ENCODE data around the gene YIF1A.

Gene YIF1A

DNA sequence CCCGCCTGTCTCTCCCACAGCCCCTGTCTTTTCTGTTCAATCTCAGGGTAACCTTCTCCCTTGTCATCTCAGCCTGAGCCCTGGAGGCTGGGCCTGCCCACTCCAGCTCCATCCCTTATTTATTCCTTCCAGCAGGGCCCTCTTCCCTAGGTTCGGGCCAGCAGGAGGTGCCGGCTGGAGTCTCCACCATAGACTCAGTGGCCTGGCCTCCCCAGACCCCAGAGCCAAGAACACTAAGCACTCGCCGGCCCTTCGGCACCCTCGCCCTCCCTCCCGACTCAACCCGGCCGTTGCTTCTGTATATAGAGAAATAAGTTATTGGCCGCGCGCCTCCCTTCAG, 21.9 kb downstream of the YIF1A start:
- Histone ChIP-seq H4K20me1 (ENCODE audit: insufficient read depth, low read length) (peaks cover 35% of the 10 kb centered on the region), H3K79me2 (ENCODE audit: insufficient read depth, low read length) (peaks cover 33% of the 10 kb centered on the region), H3K9me3 (ENCODE audit: insufficient read depth, low read length, severe bottlenecking) (no peaks in the 10 kb centered on the region), H3K9ac (ENCODE audit: low read depth, low read length) (no peak overlapping the region), H3K4me2 (ENCODE audit: insufficient read depth, low read length) (peak overlapping the region; percentile 93), H2AFZ (ENCODE audit: low read depth, low read length) (no peak overlapping the region), H3K27me3 (ENCODE audit: insufficient read depth, low read length, poor library complexity) (no peaks in the 10 kb centered on the region), H3K4me1 (ENCODE audit: insufficient read depth, low read length) (peaks cover 32% of the 10 kb centered on the region), H3K4me3 (ENCODE audit: low read depth in 1 of 2, low read length in 2 of 2) (peak overlapping the region in 1 of 2 experiments; percentile 96; a peak in 1 of 4 replicates), H3K27ac (ENCODE audit: low read length) (no peak overlapping the region), H3K36me3 (ENCODE audit: insufficient read depth, low read length) (peaks cover 63% of the 10 kb centered on the region)
- TF ChIP-seq EZH2 (IDR thresholded peaks at IDR 0.05; ENCODE audit: borderline replicate concordance, low read depth, low read length, severe bottlenecking) (no peak), CTCF (IDR thresholded peaks at IDR 0.05; ENCODE audit: borderline replicate concordance, extremely low read depth, low read length, poor library complexity, severe bottlenecking) (no peak)
- no peak for ATAC-seq (ENCODE audit: insufficient read depth, low read depth)
- no peak for DNase-seq

- Histone ChIP-seq H3K36me3 (ENCODE audit: insufficient read depth, low read length) (peaks cover 63% of the 10 kb centered on the region), H3K79me2 (ENCODE audit: insufficient read depth, low read length) (peaks cover 28% of the 10 kb centered on the region), H3K4me1 (ENCODE audit: insufficient read depth, low read length) (peaks cover 32% of the 10 kb centered on the region), H3K4me3 (ENCODE audit: low read depth in 1 of 2, low read length in 2 of 2) (no peak overlapping the region), H2AFZ (ENCODE audit: low read depth, low read length) (no peak overlapping the region), H3K27ac (ENCODE audit: low read length) (no peak overlapping the region), H3K9ac (ENCODE audit: low read depth, low read length) (no peak overlapping the region), H3K9me3 (ENCODE audit: insufficient read depth, low read length, severe bottlenecking) (no peaks in the 10 kb centered on the region), H4K20me1 (ENCODE audit: insufficient read depth, low read length) (peaks cover 35% of the 10 kb centered on the region), H3K27me3 (ENCODE audit: insufficient read depth, low read length, poor library complexity) (no peaks in the 10 kb centered on the region), H3K4me2 (ENCODE audit: insufficient read depth, low read length) (no peak overlapping the region)
- TF ChIP-seq EZH2 (IDR thresholded peaks at IDR 0.05; ENCODE audit: borderline replicate concordance, low read depth, low read length, severe bottlenecking) (no peak), CTCF (IDR thresholded peaks at IDR 0.05; ENCODE audit: borderline replicate concordance, extremely low read depth, low read length, poor library complexity, severe bottlenecking) (no peak)
- ATAC-seq (ENCODE audit: insufficient read depth, low read depth) (no peak), DNase-seq (no peak)
Measured at GRCh38 chr11:66266378-66267038, 22.4 kb downstream of the YIF1A start.

DNA sequence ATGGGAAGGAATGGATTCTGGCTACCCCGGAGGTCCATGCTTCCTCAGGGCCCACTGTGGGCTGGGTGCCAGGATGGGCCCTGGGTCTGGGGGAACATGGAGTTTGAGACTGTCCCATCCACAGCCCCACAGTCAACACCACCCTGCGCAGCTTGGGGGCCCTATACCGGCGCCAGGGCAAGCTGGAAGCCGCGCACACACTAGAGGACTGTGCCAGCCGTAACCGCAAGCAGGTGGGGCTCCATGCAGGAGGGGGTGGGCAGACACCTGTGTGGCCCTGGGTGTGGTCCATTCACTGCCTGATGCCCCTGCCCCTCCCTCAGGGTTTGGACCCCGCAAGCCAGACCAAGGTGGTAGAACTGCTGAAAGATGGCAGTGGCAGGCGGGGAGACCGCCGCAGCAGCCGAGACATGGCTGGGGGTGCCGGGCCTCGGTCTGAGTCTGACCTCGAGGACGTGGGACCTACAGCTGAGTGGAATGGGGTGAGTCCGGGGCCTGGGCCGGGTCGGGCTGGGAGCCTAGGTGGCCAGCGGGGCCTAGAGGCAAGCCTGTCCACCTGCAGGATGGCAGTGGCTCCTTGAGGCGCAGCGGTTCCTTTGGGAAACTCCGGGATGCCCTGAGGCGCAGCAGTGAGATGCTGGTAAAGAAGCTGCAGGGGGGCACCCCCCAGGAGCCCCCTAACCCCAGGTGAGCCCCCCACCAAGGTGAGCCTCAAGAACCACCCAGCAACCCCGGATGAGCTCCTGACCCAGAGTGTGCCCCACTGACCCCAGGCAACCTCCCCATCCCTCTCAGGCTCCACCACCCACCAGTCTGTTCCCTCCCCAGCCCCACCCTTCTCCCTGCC, 23.2 kb downstream of the YIF1A start:
- DNase-seq (no peak), ATAC-seq (ENCODE audit: insufficient read depth, low read depth) (no peak)
- no peak overlapping the region for H2AFZ ChIP-seq (ENCODE audit: low read depth, low read length)
- H4K20me1 ChIP-seq (ENCODE audit: insufficient read depth, low read length), result peaks cover 36% of the 10 kb centered on the region
- H3K79me2 ChIP-seq (ENCODE audit: insufficient read depth, low read length), result peaks cover 21% of the 10 kb centered on the region
- H3K9me3 ChIP-seq (ENCODE audit: insufficient read depth, low read length, severe bottlenecking), result no peaks in the 10 kb centered on the region
- H3K4me3 ChIP-seq (ENCODE audit: low read depth in 1 of 2, low read length in 2 of 2), result no peak overlapping the region
- H3K36me3 ChIP-seq (ENCODE audit: insufficient read depth, low read length), result peaks cover 68% of the 10 kb centered on the region
- no peaks in the 10 kb centered on the region for H3K27me3 ChIP-seq (ENCODE audit: insufficient read depth, low read length, poor library complexity)
- H3K27ac ChIP-seq (ENCODE audit: low read length), result no peak overlapping the region
- TF ChIP-seq EZH2 (IDR thresholded peaks at IDR 0.05; ENCODE audit: borderline replicate concordance, low read depth, low read length, severe bottlenecking) (no peak), CTCF (IDR thresholded peaks at IDR 0.05; ENCODE audit: borderline replicate concordance, extremely low read depth, low read length, poor library complexity, severe bottlenecking) (no peak)
- peaks cover 31% of the 10 kb centered on the region for H3K4me1 ChIP-seq (ENCODE audit: insufficient read depth, low read length)
- no peak overlapping the region for H3K9ac ChIP-seq (ENCODE audit: low read depth, low read length)
- H3K4me2 ChIP-seq (ENCODE audit: insufficient read depth, low read length), result no peak overlapping the region

Measured in DND-41 (cell line).